DMS114 treated with DMSO at 0.1 percent for 48 hours (cell line): ENCODE results near the gene COL25A1.
"Not testable (repeated sequence)": the region's sequence is repeated elsewhere in the genome, so short reads cannot be mapped to it uniquely, and the experiment has no call there.

Experiments
- DNase-seq: peaks from one replicate; lab custom pipeline; 2025; ENCODE audit not compliant: unreplicated experiment; lab: John Stamatoyannopoulos, UW

Gene COL25A1

GRCh38 chr4:108972613-108973283 lies 329.7 kb downstream of the COL25A1 start:
- no peak for DNase-seq

- no peak for DNase-seq
Observed at GRCh38 chr4:108971473-108971872, 331.0 kb downstream of the COL25A1 start.

GRCh38 chr4:108965472-108966076 lies 336.9 kb downstream of the COL25A1 start:
- no peak for DNase-seq

GRCh38 chr4:108965016-108965415 lies 337.4 kb downstream of the COL25A1 start:
- no peak for DNase-seq

- no peak for DNase-seq
Observed at GRCh38 chr4:108963910-108964309, 338.5 kb downstream of the COL25A1 start.

GRCh38 chr4:108959491-108959890 lies 343.0 kb downstream of the COL25A1 start:
- DNase-seq, result no peak

GRCh38 chr4:108954880-108955279 lies 347.6 kb downstream of the COL25A1 start:
- DNase-seq, result no peak

- DNase-seq, result no peak
Observed at GRCh38 chr4:108953941-108954340, 348.5 kb downstream of the COL25A1 start.

GRCh38 chr4:108950158-108950915 lies 352.1 kb downstream of the COL25A1 start:
- no peak for DNase-seq

GRCh38 chr4:108947526-108947925 lies 354.9 kb downstream of the COL25A1 start:
- no peak for DNase-seq

- no peak for DNase-seq
Observed at GRCh38 chr4:108946237-108946636, 356.2 kb downstream of the COL25A1 start.

- no peak for DNase-seq
Observed at GRCh38 chr4:108943976-108944591, 358.4 kb downstream of the COL25A1 start.

- DNase-seq, result no peak
Observed at GRCh38 chr4:108943371-108943770, 359.1 kb downstream of the COL25A1 start.

GRCh38 chr4:108941904-108942430 lies 360.5 kb downstream of the COL25A1 start:
- no peak for DNase-seq

- DNase-seq, result no peak
Observed at GRCh38 chr4:108940634-108941033, 361.8 kb downstream of the COL25A1 start.

GRCh38 chr4:108940149-108940548 lies 362.3 kb downstream of the COL25A1 start:
- no peak for DNase-seq

- no peak for DNase-seq
Observed at GRCh38 chr4:108937066-108937465, 365.4 kb downstream of the COL25A1 start.

GRCh38 chr4:108933925-108934324 lies 368.5 kb downstream of the COL25A1 start:
- not testable (repeated sequence) for DNase-seq

- no peak for DNase-seq
Observed at GRCh38 chr4:108933046-108933445, 369.4 kb downstream of the COL25A1 start.

GRCh38 chr4:108931926-108932325 lies 370.5 kb downstream of the COL25A1 start:
- DNase-seq, result no peak

GRCh38 chr4:108930186-108930585 lies 372.3 kb downstream of the COL25A1 start:
- no peak for DNase-seq
